GM12873 (cell line): ENCODE data around the gene SORCS3.

Experiments used
- CTCF ChIP-seq: IDR thresholded peaks from 2 replicates; pipeline ENCODE4 v1.5.1; 2012; ENCODE audit warnings: low read depth, mild to moderate bottlenecking, moderate library complexity, low read length, control low read depth; ENCODE audit not compliant: insufficient read depth; ENCODE audit errors: missing control alignments

The SORCS3 gene

GRCh38 chr10:104796823-104797222, 155.7 kb downstream of the SORCS3 start:
- TF ChIP-seq CTCF, result no peak

DNA sequence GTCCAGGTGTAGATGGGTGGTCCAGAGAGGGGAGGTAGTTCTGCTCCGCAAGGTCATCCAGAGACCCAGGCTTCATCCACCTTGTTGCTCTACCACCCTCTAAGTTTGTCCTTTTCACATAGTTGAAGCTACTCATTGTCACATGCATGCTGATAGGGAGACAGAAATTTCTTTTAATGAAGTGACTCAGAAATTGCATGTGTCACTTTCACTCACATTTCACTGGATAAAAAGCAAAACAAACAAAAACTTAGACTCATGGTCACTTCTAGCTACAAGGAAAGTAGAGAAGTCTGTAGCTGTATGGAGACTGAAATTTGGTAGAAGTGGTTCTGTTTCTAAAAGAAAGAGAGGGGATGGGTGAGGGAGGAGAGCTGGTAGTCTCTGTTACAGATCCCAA, 161.9 kb downstream of the SORCS3 start:
- TF ChIP-seq CTCF, result no peak

DNA sequence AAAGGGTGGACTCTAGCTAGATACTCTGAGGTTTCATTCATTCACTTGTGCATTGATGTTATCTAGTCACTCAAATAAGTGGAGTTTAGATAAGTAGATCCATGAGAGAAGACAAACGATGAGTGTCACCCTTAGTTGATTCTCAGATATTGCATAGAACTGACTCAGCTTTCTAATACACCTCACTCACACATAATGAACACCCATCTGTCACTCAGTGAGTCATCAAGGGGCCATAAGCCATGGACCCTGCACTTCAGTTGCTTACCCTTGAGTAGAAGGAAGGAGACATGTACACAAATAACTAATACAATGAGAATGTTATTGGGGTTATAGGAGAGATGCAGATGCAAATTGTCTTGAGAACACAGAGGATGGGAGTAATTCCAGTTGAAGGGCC, 163.8 kb downstream of the SORCS3 start:
- TF ChIP-seq CTCF, result no peak

GRCh38 chr10:104806801-104807200, 165.7 kb downstream of the SORCS3 start:
- TF ChIP-seq CTCF, result no peak

DNA sequence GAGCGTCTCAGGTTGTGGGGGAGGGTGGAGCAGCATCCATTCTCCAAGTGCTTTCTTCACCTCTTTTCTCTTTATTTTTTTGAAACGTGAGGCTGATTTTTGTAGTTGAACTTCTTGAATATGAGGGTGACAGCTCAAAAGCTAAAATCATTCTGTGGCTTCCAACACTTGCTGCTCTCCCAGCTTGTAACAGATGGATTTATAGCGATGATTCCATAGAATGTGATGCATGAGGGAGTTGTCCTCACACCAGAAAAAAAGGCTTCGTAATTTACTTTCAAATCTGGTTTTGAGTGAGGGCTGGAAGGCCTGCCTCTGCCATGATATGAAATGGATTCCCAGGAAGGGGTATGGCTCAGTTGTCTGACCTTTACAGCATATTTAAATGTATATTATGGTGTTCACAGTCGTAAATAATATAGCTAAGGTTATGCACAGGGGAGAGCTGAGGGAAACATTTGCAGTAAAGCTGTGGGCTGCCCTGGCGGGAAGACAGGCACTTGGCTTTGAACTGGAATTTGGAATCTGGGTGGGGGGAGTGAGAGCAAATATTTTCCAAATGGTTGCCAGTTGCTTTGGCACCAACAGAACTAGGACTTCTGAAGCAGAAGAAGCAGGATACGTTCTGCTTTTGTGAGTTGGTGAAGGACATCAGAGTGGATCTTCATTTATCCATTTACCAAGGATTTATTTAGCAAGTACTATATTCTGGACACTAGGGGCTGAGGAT, 166.7 kb downstream of the SORCS3 start:
- TF ChIP-seq CTCF, result no peak

- TF ChIP-seq CTCF, result no peak
Observed at GRCh38 chr10:104809288-104810090, 168.4 kb downstream of the SORCS3 start.

DNA sequence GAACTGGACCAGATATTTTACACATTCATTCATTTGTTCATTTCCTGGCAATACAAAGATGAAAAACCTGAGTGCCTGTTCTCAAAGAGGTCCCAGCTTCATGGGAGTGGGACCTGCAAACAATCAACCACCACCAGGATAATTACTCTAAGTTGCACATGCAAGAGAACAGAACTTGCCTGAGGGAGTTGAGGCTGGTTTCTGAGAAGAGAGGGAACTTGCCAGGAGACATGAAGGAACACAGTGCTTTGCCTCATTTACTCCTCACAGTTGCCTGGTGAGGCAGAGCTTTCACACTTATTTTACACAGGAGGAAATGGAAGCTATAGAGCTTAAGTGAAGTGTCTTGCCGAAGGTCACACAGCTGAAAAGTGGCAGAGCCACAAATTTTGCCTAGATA, 170.1 kb downstream of the SORCS3 start:
- no peak for TF ChIP-seq CTCF
